ENCODE data around the gene TPSD1.

GRCh38 chr16:1258225-1258600 is 2.3 kb downstream of the TPSD1 start:
- TF ChIP-seq CTCF (IDR thresholded peaks at IDR 0.05; ENCODE audit: insufficient read depth, low read length, poor library complexity, severe bottlenecking) (no peak), EZH2phosphoT487 (conservative IDR thresholded peaks at IDR 0.05; ENCODE audit: low read length) (no peak)

Measured in SU-DHL-6 (cell line).